HT1080 (cell line): Measurements from ENCODE around the gene ACTR10. TPM values are rescaled to one million over a fixed set of nuclear protein-coding genes. Genes with fewer than 3 reads are reported as not detected.

ENCODE experiments used
- DNase-seq: peaks from one replicate; pipeline ENCODE4 v3.0.0-alpha.2; 2015; ENCODE audit warnings: low read depth
- polyA plus RNA-seq, 2 experiments: library from polyadenylated mRNA; depleted of rRNA; stranded (reverse); fragments of >200 nt; gene quantifications; 2 replicates each; pipeline ENCODE4 v1.2.3, GENCODE V29; 2015
- total RNA-seq: library from RNA; depleted of rRNA; stranded (reverse); fragments of >200 nt; shearing (Covaris generic); gene quantifications from 2 replicates; pipeline ENCODE4 v1.2.3, GENCODE V29; 2014; rRNA removed

The ACTR10 gene
- total RNA-seq: 46.4 and 61.3 TPM in 2 replicates
- 40.4 and 42.5 TPM in 2 replicates for polyA plus RNA-seq (2015; cell fraction: cytosol; rRNA removed)
- polyA plus RNA-seq (2015; cell fraction: nucleus; rRNA removed): 60.4 and 71.0 TPM in 2 replicates

DNA sequence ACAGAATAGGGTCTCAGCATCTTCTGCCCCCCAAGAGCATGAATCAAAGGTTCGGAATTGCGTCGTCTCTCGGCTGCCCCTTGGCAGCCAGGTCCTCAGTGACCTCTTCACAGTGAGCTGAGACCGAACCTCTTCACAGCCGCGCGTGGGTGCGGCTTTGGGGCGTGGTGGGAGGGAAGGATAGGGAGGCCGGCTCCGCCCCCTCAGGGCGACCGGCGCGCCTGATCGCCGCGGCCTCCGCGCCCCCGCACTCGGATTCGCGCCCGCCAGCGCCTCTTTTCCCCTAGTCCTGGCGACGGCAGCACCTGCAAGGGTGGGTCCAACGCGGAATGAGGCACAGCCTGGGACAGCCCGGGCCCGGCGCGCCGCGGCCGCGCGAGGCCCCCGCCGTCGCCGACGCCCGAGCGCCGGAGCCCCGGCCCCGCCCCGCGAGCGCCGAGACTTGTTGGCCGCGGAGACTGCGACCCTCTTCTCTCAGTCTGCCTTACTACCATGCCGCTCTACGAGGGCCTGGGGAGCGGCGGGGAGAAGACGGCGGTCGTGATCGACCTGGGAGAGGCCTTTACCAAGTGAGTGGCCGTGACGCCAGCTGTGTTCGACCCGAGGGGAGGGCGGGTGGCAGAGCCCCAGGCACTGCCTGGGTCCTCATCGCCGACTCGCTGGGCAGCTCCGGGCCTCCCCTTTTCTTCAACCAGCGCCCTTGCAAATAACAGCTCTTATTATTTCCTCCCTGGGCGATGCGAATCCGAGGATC lies at the start of gene ACTR10:
Gene ACTR10, plus strand, starts transcription at position 424 of the 754 bp plus-strand sequence. Its CDS starts 69 bp downstream, at position 493.
- DNase-seq: peak; percentile 86

DNA sequence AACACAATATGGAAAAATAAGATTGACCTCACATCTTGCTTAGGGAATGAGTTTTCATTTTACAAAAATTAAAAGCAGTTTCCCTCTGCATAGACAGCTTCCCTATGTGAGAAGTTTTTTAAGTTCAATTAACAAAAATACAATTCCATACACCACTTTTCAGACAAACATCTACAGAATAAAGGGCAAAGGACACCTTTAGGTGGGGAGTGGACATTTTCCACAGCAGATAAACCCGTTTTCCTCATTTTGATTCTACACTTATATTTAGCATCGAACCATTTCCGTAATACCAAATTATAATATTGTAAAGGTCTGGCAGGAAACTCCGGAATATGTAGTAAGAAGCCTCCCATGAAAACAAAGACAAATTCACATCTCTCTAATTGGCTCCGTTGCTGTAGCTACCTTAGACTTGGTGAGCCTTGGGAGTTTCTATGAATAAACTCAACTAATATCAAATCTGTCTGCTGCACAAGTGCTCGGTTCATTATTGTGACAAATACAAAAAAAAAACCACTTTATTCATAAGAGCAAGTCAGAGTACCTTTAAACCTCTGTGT lies 49.6 kb upstream of the ACTR10 start:
- DNase-seq: no peak

DNA sequence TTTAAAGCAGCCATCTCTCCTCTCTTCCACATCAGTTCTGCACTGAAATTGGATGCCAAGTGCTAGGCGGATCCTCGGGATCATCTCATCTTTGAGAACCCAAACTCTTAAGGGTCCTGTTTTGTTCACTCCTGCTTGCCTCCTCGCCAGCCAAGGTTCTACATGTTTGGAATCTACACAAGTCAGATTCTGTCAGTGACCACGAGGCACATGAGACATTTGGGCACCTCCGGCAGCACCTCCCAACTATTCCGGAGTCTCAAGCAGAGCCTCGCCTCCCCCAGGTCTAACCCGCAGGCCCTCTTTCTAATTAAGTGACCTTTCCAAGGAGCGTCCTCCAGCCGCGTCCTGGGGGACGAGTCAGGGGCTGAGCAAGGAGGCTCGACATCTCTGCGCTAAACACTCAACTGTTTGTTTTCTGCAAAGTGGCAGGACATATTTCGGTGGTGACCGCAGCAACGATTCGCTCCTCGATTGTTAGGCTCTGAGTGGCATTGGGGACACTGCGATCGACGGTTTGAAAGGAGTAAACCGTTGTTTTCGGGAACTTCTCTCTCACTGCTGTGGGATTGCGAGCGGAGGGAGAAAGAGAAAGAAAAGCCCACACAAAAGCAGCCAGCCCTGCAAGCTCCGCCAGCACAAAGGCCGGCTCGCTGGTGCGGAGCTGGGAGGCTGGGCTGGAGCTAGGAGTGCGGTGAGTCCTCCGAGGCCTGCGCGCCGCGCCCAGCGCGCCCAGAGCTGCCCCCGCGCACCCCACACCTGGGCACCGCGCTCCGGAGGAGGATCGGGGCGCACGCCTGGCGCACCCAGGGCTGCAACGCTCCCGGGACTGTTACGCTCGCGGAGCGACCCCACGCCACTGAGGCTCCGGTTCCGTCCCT lies 48.6 kb upstream of the ACTR10 start:
- DNase-seq: peak; percentile 8

DNA sequence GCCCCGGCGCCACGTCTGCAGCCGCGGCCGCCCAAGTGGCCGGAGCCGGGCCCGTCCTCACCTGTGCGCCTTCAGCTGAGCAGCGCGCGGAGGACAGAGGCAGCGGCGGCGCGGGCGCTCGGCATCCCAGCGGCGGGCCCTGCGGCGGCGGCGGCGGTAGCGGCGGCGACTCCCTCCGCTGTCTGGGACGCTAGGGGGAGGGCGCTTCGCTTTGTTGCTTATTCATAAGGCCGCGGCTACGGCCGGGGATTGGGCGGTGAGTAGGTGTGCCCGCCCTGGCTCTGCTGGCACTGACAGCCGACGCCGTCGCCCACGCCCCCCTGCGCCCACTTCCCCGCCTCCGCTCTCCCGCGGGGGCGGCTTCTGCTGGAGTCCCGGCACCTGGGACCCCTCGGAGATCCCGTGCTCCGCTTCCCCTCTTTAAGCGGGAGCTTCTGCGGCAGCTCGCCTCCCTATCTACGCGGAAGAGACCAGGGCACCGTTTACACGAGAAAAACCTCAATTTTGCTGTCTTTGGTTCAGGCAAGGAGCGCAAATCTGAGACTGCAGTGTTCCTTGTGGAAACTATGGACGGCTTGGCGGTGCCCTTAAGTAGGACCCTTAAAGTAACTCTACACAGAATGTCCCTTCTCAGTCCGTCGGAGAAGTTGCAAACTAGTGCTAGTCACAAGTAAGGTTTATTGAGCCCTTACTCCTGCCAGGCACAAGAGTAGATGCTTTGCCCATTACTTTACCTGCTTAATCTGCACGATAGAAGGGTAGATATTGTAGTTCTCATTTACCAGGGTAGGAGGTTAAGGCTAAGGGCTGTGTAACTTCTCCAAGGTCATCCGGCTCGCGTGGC lies 47.7 kb upstream of the ACTR10 start, which contains the start of gene ARMH4:
Gene ARMH4, minus strand, starts transcription at position 200 of the 844 bp plus-strand sequence. CDS start 12,855 bp downstream, outside the sequence.
- DNase-seq: peak; percentile 77

DNA sequence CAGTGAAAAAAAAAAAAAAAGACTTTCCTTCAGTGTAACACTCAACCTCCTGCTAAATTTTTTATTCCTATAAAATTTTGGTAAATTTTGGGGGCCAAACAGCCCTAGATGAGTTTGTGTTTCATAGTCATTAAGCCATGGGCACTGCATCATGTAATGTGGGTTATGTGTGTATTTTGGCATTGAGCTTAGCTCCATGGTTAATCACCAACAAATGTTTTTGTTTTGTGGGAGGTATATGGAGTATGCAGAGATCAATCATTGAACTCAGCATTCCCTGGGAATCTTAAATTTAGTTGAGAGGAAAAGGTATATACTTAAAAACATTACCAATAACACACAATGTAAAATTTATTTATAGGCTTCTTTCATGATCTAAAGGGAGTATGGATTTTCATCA lies 39.4 kb upstream of the ACTR10 start:
- DNase-seq: no peak

DNA sequence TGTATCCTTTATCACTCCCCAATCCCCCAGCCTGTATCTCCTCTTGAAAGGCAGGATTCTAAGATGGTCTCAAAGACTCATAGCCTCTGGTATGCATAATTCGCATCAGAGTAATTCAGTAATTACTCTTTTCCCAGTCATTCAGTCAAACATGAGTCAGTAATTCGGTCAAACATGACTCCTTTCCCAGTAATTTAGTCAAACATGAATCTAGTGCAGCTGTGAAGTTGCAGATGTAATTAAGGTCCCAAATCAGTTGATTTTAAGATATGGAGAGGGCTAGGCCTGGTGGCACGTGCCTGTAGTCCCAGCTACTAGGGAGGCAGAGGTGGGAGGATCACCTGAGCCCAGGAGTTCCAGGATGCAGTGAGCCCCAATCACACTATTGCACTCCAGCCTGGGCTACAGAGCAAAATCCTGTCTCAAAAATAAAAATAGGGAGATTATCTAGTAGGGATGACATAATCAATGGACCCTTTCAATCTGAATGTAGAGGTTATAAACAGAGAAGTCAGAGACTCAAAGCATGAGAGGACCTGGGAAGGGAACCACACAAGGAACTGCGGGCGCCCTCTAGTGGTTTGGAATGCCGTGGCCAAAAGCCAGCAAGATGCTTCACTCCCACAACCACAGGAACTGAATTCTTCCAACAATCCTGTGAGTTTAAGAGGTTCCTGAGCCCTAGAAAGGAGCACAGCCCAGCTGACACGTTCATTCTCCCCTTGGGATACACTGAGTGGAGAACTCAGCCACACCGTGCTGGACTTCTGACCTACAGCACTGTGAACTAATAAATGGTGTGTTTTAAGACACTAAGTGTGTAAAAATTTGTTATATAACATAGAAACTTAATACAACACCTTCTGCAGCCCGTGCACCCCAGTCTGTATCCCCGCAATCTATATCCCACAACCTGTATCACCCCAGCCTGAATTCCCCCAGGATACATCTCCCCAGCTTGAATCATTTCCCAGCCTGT lies 33.7 kb upstream of the ACTR10 start:
- peak; percentile 82 for DNase-seq

DNA sequence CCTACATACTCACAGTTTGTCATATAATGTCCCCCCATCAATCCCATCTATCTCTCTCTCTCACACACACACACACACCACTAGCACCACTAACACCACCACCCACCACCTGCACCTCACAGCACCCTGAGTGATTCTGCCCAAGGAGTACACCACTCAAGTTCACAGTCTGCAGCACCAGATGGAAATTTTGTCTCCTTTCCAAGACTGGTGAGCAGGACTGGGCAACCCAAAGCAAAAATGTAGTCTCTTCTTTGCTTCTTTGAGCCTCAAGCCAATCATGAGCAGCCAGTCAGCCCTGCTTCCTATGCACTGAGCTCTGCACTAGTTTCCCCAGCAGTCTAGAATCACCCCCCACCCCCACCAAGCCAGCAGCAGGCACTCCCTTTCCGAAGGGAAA lies 32.9 kb upstream of the ACTR10 start:
- no peak for DNase-seq

DNA sequence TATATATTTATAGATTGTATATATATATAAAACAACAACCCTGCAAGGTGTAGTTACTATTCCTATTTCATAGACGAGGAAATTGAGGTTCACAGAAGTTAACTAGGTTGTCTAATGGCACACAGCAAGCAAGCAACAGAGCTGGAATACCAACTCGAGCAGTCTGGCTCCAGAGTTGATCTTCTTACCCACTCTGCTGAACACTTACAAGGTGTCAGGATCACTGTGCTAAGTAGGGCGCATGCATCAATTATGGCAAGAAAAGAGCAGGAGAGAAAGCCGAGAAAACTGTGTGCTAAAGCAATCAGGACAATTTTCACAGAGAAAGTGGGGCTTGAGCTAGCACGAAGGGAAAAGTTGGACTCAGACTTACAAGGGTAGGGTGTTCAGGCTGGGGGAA lies 32.1 kb upstream of the ACTR10 start:
- no peak for DNase-seq

DNA sequence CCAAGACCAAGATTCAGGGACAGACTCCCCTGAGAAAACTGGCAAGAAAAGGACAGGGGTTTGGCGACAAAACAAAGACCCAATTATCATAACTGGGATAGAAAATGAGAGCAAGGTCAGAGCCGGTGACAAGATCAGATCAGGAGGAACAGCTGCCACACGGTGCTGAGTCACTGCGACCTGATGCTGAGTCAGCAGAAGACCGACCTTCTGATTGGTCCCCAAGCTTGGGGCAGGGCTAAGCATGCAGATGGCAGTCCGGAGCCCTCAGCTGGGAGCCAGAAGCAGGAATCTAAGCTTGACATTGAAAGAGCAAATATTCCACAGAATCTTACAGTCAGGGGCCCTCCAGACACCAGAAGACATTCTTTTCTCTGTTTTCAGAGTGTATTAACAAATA lies 28.9 kb upstream of the ACTR10 start:
- peak; percentile 88 for DNase-seq

DNA sequence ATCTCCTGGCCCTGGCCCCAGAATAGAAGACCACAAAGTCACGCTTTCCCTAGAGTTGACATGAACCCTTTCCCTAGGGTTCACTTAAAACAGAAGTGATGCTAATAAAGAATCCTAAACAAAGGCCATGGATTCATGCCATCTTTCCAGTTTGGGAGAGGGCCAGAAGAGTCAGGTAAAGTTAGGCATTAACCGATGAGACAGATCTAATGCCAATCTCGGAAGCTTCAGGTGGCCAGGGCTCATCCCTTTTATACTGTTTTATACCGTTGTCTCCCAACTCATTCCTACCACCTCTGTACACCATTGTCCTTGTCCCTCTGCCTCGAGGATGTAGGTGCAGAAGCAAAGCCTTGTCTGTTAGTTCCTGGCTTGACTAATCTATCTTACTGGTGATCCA lies 22.8 kb upstream of the ACTR10 start:
- DNase-seq: no peak

DNA sequence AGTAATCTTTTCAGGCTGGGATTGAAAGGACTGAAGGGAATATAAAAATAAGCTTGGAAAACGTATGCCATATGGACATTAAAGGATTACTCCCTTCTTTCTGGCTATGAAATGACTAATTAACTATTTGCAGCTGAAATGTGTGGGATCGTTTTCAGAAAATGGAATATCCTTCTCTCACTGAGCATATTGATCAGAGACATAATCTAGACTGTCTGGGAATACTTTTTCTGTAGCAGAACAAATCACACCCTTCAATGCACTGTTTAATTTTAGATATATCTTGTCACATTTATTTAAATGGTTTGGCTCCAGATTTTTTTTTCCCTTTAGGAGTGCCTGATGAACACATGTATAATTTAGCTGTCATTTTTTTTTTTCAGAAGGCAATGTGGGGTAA lies 10.8 kb upstream of the ACTR10 start:
- no peak for DNase-seq

DNA sequence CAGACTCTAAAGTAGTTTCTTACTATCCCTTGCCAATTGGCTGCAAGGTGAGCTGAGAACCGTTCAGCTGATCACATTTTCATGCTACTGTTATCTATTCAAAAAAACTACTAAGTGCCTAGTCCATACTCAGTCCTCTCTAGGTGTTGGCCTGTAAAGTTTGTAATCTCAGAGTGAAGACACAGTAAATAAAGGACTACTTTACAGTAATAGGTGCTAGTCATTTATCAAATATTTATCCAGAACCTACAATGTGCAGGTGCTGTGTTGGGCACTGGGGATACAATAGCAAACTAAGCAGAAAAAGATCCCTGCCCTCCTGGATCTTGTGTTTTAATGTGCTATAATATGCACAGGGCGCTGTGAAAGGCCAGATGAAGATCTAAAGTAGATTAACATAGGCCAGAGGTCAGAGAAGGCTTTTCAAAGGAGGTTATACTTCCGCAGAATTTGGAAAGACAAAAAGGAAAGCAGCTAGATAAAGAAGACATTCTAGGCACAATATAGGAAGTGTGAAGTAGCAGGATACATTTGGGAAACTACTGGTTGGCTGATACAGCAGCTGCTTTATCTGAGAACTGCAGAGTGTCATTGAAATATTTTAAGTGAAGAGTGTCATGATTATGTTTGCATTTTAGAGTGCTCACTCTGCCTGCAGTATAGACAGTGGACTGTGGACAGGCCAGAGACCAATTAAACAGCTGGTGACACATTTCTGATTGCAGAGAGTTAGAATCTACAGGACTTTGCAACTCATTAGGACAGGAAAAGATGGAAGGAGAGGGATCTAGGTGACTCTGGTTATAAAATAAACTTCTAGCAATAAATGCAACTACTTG lies 8.0 kb upstream of the ACTR10 start:
- no peak for DNase-seq

DNA sequence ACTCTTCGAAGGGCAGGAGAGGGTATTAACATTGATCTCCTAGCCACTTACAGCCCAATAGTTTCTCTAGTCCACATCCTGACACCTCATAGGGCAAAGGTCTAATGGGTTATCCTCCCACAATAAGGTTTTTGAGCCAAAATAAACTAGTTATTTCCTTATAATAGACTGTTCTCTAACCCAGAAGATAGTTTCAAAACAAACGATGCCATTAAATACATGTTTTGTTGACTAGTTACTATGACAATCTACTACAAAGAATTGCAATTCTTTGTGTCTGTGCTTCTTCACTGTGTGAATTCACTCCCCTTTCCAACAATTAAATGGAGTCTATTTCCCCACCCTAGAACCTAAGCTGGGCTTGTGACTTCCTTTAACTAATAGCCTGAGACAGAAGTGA lies 6.4 kb upstream of the ACTR10 start:
- DNase-seq: no peak

DNA sequence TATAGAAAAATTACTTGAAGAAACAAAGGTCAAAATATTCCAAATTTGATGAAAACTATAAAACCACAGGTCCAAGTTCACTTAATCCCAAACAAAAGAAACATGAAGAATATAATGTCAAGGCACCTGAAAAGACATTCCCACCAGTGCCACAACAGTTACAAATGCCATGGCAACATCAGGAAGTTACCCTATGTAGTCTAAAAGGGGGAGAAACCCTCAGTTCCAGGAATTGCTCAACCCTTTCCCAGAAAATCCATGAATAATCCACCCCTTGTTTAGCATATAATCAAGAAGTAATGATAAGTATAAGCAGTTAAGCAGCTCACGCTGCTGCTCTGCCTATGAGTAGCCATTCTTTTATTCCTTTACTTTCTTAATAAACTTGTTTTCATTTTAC lies 3.8 kb upstream of the ACTR10 start:
- no peak for DNase-seq

DNA sequence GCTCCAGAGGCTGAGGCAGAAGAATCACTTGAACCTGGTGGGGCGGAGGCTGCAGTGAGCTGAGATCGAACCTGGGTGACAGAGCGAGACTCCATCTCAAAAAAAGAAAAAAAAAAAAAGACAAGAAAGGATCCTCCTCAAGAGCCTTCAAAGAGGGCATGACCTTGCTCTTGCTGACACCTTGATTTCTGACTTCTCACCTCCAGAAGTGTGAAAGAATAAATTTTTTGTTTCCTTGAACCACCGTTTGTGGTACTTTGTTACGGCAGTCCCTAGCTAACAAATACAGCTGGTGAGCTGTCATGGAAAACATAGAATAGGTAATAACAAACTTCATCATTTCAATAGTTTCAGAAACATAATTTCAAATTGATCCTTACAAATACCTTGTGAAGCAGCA lies 1.9 kb upstream of the ACTR10 start:
- DNase-seq: no peak

DNA sequence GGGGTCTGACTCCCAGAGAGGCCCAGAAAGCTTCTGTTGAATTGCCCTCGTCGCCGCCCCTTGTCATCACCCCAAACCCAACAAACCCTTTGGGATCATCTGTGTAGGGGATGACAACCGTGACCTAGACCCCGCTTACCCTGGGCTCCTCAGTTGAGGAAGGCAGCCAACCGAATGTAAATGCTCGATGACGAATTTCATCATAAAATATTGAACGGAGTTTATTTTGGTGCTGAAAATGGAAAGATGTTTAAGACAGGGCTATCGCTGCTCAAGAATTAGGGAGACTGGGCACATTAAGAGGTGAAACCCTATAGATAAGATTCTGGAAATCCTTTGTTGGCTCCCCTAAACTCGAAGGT lies 512 bp downstream of the ACTR10 start:
- no peak for DNase-seq

DNA sequence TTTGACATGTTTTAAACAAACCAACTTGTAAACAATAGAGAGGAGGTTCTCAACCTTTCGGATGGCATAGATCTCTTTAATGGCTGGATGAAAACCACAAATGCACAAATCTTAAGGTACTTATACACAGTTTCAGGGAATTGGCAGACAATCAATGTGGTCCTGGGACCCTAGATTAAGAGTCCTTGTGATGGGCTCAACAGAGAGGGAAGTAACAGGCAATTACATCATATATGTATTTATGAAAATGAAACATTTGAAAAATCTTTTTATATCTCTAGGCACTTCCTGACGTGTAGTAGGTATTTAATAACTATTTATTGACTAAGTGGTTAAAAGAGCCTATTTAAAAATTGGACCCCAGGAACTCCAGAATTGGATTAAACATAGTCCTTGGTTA lies 897 bp downstream of the ACTR10 start:
- no peak for DNase-seq

DNA sequence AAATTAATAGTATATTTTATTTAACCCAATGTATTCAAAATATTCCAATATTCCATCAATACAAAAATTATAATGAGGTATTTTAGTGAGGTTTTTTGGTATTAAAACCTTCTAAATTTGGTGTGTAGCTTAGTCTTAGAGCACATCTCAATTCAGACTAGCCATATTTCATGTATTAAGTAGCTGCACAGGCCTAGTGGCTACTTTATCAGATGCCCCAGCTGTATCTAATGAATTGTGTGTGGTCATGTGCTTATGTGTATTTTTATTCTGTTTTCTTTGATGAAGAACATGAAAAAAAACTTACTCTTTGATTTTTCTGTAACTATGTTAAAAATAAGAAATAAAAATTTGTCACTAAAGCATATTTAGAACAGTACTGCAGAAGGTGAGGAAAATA lies 13.2 kb downstream of the ACTR10 start:
- no peak for DNase-seq
